Neural progenitor cell (in vitro differentiated cells): ENCODE data around the gene PPP1R3E. TPM values are rescaled to one million over a fixed set of nuclear protein-coding genes. Genes with fewer than 3 reads are reported as not detected.

Experiments used
- DNase-seq: peaks from one replicate; pipeline ENCODE4 v3.0.0-alpha.2; 2016; ENCODE audit warnings: low spot score
- H2AFZ ChIP-seq: fragments of 200-600 bp; sonication (generic); replicated peaks from 2 replicates; pipeline ENCODE4 v1.6.1; 2016; ENCODE audit warnings: antibody characterized with exemption
- H3F3A ChIP-seq: fragments of 200-600 bp; sonication (generic); 2 replicates; pipeline ENCODE4 v1.6.1; 2016; ENCODE audit warnings: antibody characterized with exemption, low read depth
- H3K27ac ChIP-seq: fragments of 200-600 bp; sonication (generic); 2 replicates; pipeline ENCODE4 v1.5.1; 2016; ENCODE audit warnings: mild to moderate bottlenecking
- H3K27me3 ChIP-seq: fragments of 200-600 bp; sonication (generic); 2 replicates; pipeline ENCODE4 v1.6.1; 2016; ENCODE audit warnings: mild to moderate bottlenecking, moderate library complexity
- H3K36me3 ChIP-seq: fragments of 200-600 bp; sonication (generic); 2 replicates; pipeline ENCODE4 v1.5.1; 2016
- H3K4me1 ChIP-seq: fragments of 200-600 bp; sonication (generic); 2 replicates; pipeline ENCODE4 v1.6.1; 2016; ENCODE audit warnings: mixed run types
- H3K4me2 ChIP-seq: fragments of 200-600 bp; sonication (generic); 2 replicates; pipeline ENCODE4 v1.6.1; 2016
- H3K4me3 ChIP-seq: fragments of 200-600 bp; sonication (generic); 2 replicates; pipeline ENCODE4 v1.5.1; 2016
- H3K79me2 ChIP-seq: fragments of 200-600 bp; sonication (generic); 2 replicates; pipeline ENCODE4 v1.6.1; 2016; ENCODE audit warnings: low read depth
- H3K9ac ChIP-seq: fragments of 200-600 bp; sonication (generic); 2 replicates; pipeline ENCODE4 v1.6.1; 2016
- H3K9me3 ChIP-seq: fragments of 200-600 bp; sonication (generic); 2 replicates; pipeline ENCODE4 v1.5.1; 2016; ENCODE audit warnings: low read depth
- H4K20me1 ChIP-seq: fragments of 200-600 bp; sonication (generic); 2 replicates; pipeline ENCODE4 v1.6.1; 2016; ENCODE audit warnings: low read depth
- H3K27ac Mint-ChIP-seq: 3 replicates; pipeline ENCODE4 v1.8.0; 2021; ENCODE audit warnings: mixed read lengths
- H3K27me3 Mint-ChIP-seq: 2 replicates; pipeline ENCODE4 v1.8.0; 2022; ENCODE audit warnings: low read depth, mild to moderate bottlenecking, inconsistent platforms, moderate library complexity, mixed read lengths; ENCODE audit not compliant: insufficient read depth
- H3K36me3 Mint-ChIP-seq: 3 replicates; pipeline ENCODE4 v1.8.0; 2021; ENCODE audit warnings: mixed read lengths
- H3K4me1 Mint-ChIP-seq: 3 replicates; pipeline ENCODE4 v1.8.0; 2021; ENCODE audit warnings: mixed read lengths
- H3K4me3 Mint-ChIP-seq: 3 replicates; pipeline ENCODE4 v1.8.0; 2021; ENCODE audit warnings: mild to moderate bottlenecking, moderate library complexity, mixed read lengths
- H3K9me3 Mint-ChIP-seq: 3 replicates; pipeline ENCODE4 v1.8.0; 2020; ENCODE audit warnings: mixed read lengths
- CTCF ChIP-seq: fragments of 200-600 bp; sonication (generic); IDR thresholded peaks from 2 replicates; pipeline ENCODE4 v1.5.1; 2017; ENCODE audit warnings: antibody characterized with exemption, mild to moderate bottlenecking
- EZH2 ChIP-seq: fragments of 200-600 bp; sonication (generic); IDR thresholded peaks from 2 replicates; pipeline ENCODE4 v1.6.1; 2017; ENCODE audit warnings: antibody characterized with exemption, mild to moderate bottlenecking, moderate library complexity
- EZH2phosphoT487 ChIP-seq: fragments of 200-600 bp; sonication (generic); IDR thresholded peaks from 2 replicates; pipeline ENCODE4 v1.6.1; 2017; ENCODE audit warnings: antibody characterized with exemption
- total RNA-seq: library from RNA; depleted of rRNA; stranded (reverse); fragments of >200 nt; gene quantifications from 2 replicates; pipeline ENCODE4 v1.2.3, GENCODE V29; 2015; ENCODE audit warnings: low replicate concordance

PPP1R3E gene
- total RNA-seq, 1 donor from 2014 or later: 10.6 TPM

- Mint-ChIP-seq H3K4me3 (no peak overlapping the region), H3K9me3 (no peaks in the 10 kb centered on the region), H3K27me3 (peaks cover 13% of the 10 kb centered on the region), H3K36me3 (peaks cover 20% of the 10 kb centered on the region), H3K4me1 (peaks cover 23% of the 10 kb centered on the region), H3K27ac (no peak overlapping the region)
- DNase-seq: no peak
- H3K9ac ChIP-seq: no peak overlapping the region
- peaks cover 58% of the 10 kb centered on the region for H3F3A ChIP-seq
- peaks cover 29% of the 10 kb centered on the region for H3K79me2 ChIP-seq
- no peaks in the 10 kb centered on the region for H3K9me3 ChIP-seq
- no peak overlapping the region for H3K4me3 ChIP-seq
- H2AFZ ChIP-seq: no peak overlapping the region
- peaks cover 14% of the 10 kb centered on the region for H3K36me3 ChIP-seq
- H3K4me1 ChIP-seq: peaks cover 21% of the 10 kb centered on the region
- H3K27me3 ChIP-seq: no peaks in the 10 kb centered on the region
- no peak overlapping the region for H3K27ac ChIP-seq
- TF ChIP-seq CTCF (no peak), EZH2 (no peak), EZH2phosphoT487 (no peak)
- H4K20me1 ChIP-seq: peaks cover 20% of the 10 kb centered on the region
- no peak overlapping the region for H3K4me2 ChIP-seq
These were observed 22.3 kb upstream of the PPP1R3E start for GRCh38 chr14:23324993-23325392.

GRCh38 chr14:23324455-23324846 is 21.8 kb upstream of the PPP1R3E start:
- TF ChIP-seq EZH2 (no peak), EZH2phosphoT487 (no peak), CTCF (no peak)
- peaks cover 20% of the 10 kb centered on the region for H4K20me1 ChIP-seq
- peaks cover 22% of the 10 kb centered on the region for H3K4me1 ChIP-seq
- peaks cover 29% of the 10 kb centered on the region for H3K79me2 ChIP-seq
- Mint-ChIP-seq H3K27me3 (peaks cover 15% of the 10 kb centered on the region), H3K4me1 (peaks cover 27% of the 10 kb centered on the region), H3K36me3 (peaks cover 25% of the 10 kb centered on the region), H3K4me3 (peak overlapping the region; percentile 18), H3K9me3 (no peaks in the 10 kb centered on the region), H3K27ac (no peak overlapping the region)
- no peak overlapping the region for H3K9ac ChIP-seq
- no peaks in the 10 kb centered on the region for H3K27me3 ChIP-seq
- H3K9me3 ChIP-seq: no peaks in the 10 kb centered on the region
- H3K27ac ChIP-seq: no peak overlapping the region
- no peak for DNase-seq
- H3K4me3 ChIP-seq: no peak overlapping the region
- H3F3A ChIP-seq: peaks cover 64% of the 10 kb centered on the region
- peaks cover 14% of the 10 kb centered on the region for H3K36me3 ChIP-seq
- H3K4me2 ChIP-seq: no peak overlapping the region
- H2AFZ ChIP-seq: no peak overlapping the region

DNA sequence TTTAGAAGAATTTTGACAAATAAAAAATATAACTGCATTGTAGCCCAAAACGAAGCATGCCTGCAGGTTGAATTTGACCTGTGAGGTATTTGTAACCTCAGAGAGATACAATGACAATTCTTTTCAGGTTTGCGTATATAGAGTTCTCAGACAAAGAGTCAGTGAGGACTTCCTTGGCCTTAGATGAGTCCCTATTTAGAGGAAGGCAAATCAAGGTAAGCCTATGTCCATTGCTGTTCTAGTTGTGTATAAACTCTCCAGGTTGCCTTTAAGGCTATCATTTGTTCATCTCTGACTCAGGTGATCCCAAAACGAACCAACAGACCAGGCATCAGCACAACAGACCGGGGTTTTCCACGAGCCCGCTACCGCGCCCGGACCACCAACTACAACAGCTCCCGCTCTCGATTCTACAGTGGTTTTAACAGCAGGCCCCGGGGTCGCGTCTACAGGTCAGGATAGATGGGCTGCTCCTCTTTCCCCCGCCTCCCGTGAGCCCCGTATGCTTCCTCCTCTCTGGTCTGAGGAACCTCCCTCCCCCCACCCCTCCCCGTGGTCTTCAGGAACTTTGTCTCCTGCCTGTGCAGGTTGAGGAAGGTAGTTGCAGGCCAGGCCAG is 21.3 kb upstream of the PPP1R3E start:
- Mint-ChIP-seq H3K27me3 (peaks cover 13% of the 10 kb centered on the region), H3K4me3 (peak overlapping the region; percentile 47), H3K4me1 (peaks cover 27% of the 10 kb centered on the region), H3K9me3 (no peaks in the 10 kb centered on the region), H3K36me3 (peaks cover 27% of the 10 kb centered on the region), H3K27ac (no peak overlapping the region)
- H4K20me1 ChIP-seq: peaks cover 20% of the 10 kb centered on the region
- H3K4me2 ChIP-seq: peak overlapping the region; percentile 95
- H2AFZ ChIP-seq: no peak overlapping the region
- H3K36me3 ChIP-seq: peaks cover 14% of the 10 kb centered on the region
- TF ChIP-seq EZH2 (no peak), EZH2phosphoT487 (no peak), CTCF (no peak)
- no peak for DNase-seq
- no peak overlapping the region for H3K27ac ChIP-seq
- H3K9me3 ChIP-seq: no peaks in the 10 kb centered on the region
- H3K79me2 ChIP-seq: peaks cover 29% of the 10 kb centered on the region
- no peak overlapping the region for H3K9ac ChIP-seq
- peaks cover 67% of the 10 kb centered on the region for H3F3A ChIP-seq
- peaks cover 22% of the 10 kb centered on the region for H3K4me1 ChIP-seq
- H3K4me3 ChIP-seq: no peak overlapping the region
- H3K27me3 ChIP-seq: no peaks in the 10 kb centered on the region
